NCI-H187 (cell line): Measurements from ENCODE around the gene KLHL29.

Source experiments
- DNase-seq, 2 experiments: peaks; one replicate each; lab custom pipeline; 2025; lab: John Stamatoyannopoulos, UW

KLHL29 gene

DNA sequence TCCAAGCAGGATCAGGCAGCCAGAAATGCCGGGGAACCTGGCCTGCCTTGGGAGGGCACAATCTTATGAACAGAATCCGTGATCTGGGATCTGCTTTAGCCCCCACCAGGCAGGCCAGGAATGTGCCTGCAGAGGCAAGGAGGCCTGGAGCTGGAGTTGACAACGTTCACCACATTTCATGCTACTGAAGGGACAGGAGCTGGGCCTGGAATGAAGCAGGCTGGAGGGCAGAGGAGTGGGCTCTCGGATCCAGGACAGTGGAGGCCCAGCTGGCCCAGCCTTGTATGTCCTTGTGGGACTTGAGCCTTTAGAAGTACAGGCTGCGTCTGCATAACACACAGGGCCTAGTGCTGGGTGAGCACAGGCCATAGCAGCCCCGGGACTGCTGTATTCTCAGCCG lies 91.8 kb downstream of the KLHL29 start:
- DNase-seq = no peak

DNA sequence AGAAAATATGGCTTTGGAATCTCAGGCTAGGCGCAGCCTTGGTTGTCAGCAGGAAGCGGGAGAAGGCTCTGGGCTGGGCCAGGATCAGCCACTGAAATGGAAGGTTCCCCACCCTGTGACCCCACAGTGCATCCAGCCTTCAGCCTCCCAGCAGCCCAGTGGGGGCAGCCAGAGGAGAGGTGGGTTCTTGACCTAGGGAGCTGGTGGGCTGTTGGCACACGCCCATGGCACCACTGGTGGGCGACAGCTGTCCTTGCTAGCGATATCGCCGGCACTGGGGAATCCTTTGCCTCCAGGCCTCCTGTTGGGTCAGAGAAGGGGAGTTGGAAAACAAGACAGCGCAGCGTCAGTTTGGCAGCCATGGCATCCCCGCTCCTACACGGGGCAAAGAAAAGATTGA lies 92.4 kb downstream of the KLHL29 start:
- DNase-seq = no peak

DNA sequence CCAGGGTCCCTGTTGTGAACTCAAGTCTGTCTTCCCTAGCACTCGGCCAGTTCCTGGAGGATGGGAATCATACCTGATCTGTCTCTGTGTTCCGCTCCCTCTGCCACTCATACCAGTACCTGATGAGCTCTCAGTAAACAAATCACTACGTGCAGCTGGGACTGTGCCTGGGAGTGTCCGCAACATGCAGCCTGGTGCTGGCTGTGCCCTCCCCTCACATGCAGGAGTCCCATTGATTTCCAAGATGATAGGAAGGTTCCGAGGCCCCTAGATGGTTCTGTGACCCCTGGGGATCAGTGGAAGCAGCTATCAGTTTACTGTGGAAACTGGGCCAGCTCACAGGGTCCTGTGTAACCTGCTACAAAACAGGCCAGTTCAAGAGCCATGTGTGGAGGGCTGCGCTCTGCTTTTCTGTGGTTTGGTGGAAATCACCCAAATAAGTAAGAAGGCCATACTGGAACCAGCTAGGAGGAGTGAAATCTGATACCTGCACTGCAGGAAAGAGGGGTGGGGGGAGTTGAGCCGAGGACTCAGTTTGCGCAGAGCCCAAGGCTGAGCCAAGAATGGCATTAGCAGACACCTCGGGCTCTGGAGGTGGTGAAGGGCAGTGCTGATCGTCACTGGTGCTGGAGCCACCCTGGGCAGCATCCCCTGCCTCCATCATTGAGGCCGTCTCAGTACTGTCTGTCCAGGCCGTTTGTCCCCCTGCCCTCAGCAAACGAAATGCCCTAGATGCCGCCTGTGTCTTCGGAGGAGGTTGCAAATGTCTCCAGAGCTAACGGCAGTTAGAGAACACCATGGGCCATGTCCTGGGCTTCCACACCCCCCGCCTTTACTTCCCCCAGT lies 93.3 kb downstream of the KLHL29 start:
- DNase-seq = no peak

DNA sequence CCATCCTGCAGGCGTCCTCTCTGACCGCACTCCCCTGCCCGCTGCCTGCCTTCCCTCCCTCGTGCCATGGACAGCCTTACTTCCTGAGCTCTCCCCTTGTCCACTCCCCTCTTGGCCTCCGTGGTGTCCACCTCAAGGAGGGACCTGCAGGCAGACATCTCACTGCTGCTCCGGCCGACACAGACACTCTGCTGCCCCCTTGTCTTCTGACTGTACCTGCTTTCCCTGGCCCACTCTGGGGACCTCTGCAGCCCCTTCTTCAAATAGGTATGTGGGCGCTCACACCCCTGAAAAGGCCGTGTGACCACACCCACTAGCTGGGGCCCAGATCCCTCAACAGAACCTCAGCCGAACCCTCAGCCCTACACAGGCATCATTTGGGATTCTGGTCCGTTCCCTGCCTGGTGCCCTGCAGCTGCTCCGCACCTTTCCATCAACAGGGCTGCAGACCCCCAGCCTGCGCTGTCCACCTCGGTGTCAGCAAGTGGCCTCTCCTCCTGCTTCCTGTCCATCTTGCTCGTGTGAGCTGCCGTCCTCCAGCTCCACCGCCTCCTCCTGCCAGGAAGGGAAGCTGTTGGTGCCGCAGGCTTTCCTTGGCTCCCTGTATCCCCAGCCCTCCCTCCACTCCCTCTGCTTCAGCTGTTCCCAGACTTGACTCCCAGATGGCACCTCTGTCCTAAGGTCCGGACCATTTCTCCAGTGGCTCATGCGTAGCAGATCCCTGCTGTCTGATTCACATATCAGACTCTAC lies 94.1 kb downstream of the KLHL29 start:
- no peak for DNase-seq

DNA sequence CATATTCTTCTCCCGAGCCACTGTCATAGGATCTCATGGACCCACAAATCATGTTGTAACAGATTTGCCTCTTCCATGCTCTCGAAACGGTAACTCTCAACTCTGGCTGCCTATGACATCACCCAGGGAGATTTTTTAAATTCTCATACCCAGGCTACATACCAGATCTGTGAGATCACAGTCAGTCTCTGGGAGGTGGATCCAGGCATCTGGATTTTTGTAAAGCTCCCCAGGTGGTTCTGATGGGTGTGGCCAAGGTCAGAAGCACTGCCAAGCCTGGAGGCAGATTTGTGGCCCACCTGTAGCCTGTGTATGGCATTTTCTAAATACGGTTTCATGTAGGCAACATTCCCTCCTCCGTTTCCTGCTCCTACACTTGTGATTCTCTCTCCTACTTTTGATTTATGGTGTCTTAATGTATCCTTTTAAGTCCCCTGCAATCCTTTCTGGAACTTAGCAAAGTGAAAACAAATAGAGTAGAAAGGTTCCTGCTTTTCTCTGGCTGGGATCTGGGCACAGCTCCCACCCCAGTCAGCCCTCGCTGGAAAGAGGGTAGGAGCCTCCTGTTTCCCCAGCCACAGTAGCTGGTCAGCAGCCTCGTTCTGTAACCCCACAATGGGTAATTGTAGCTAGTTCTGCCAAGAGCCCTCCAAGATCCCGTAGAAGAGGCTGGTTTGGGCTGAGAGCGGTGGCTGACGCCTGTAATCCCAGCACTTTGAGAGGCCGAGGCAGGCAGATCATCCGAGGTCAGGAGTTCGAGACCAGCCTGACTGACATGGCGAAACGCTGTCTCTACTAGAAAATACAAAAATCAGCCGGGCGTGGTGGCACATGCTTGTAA lies 96.2 kb downstream of the KLHL29 start:
- DNase-seq = no peak

DNA sequence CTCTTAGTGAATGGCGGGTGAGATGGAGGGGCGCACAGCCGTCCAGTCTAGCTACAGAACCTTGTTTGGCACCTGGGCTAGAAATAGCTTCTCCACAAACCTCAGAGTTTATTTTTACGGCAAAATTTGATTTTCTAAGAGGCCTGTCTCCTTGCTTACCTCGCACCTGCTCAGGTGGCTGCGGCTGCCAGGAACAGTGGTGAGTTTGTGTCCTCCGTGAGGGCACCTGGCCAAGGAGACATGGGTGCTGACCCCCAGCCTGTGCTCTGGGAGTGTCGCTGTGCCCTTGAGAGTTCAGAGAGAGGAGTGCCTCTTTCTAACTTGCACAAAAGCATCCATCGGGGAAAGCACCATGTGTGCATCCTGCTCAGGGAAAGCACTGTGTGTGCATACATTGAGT lies 97.2 kb downstream of the KLHL29 start:
- DNase-seq = no peak

DNA sequence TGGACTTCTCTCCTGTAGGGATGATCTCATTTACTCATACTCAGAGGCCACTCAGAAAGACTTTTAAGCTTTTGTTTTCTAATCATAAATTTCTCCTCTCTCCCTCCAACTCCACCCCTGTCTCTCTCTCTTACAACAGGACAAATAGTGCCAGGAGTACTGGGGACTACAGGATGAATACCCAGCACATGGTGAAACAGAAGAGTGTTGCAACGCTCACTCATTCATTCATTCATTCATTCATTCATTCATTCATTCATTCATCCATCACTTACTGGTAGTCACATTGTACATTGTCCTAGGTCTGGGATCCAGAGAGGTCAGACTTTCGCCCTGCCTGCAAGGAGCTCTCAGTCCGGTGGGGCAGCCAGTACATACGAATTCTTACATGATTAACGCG lies 97.6 kb downstream of the KLHL29 start:
- no peak for DNase-seq

DNA sequence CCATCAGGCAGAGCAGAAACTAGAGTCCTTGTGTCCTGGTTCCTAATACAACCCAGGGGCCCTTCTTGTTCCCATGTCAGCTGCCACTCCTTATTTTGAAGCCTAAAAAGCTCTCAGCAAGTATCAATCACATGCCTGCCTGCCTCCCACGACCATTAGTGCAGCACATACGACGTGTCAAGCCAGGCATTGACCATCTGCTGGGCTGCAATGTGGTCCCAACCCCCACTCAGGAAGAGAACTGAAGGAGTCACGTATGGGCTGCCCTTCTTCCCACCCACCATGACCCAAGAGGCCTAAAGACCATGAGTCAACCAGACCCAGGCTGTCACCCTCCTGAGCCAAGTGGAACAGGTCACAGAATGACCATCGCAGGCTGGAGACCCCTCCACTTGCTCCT lies 98.8 kb downstream of the KLHL29 start:
- no peak for DNase-seq

DNA sequence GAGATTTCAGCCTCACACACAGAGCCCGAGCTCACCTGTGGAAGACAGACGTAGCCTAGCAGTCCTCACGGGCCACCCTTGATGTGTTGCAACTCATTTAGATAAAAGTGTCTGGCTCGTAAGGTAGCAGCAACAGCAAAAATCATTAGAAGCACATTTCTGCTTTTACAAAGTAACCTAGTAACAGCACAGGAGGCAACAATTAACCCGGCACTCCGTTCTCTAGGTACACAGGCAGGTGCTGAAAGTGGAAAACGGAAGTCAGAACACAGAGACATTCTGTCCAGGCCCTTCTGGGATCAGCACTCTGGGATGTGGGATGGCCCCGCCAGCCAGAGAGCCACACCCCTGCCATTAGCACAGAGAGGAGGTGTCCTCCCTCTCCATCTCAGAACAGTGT lies 99.3 kb downstream of the KLHL29 start:
- no peak for DNase-seq

DNA sequence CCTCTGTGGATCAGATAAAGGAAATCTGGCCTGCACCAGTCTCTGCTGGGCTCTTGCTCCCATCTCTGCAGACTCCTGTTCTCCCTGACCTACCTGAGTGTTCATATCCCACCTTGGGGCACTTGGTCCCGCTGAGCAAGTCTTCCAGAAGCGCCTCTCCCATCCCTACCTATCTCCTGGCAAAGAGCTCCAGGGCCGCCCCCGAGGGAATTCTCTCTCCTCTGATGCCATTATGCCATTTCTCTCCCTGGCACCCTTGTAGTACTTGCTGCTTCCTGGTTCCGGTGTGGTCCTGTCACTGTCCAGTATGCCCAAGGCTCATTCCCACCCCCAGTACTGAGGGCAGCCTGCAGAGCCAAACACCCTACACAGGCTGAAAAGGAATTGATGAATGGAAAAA lies 99.8 kb downstream of the KLHL29 start:
- no peak for DNase-seq

DNA sequence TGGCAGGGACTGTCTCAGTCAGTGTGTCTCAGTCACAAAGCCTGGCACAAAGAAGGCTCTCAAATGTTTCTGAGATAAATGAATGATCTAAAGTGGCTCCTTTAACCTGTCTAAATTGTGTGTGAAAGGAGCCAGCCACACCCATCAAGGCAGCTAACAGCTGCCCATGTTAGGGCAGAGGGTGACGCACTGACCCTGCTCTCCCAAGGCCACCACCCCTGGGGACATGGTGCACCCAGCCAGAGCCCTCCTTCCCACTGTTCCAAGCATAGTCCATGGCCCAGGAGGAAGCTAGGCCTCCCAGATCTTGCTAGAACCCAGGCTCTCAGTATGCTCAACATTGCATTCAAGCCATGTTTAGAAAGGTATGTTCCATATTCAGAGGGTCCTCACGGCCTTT lies 100.3 kb downstream of the KLHL29 start:
- DNase-seq = no peak

DNA sequence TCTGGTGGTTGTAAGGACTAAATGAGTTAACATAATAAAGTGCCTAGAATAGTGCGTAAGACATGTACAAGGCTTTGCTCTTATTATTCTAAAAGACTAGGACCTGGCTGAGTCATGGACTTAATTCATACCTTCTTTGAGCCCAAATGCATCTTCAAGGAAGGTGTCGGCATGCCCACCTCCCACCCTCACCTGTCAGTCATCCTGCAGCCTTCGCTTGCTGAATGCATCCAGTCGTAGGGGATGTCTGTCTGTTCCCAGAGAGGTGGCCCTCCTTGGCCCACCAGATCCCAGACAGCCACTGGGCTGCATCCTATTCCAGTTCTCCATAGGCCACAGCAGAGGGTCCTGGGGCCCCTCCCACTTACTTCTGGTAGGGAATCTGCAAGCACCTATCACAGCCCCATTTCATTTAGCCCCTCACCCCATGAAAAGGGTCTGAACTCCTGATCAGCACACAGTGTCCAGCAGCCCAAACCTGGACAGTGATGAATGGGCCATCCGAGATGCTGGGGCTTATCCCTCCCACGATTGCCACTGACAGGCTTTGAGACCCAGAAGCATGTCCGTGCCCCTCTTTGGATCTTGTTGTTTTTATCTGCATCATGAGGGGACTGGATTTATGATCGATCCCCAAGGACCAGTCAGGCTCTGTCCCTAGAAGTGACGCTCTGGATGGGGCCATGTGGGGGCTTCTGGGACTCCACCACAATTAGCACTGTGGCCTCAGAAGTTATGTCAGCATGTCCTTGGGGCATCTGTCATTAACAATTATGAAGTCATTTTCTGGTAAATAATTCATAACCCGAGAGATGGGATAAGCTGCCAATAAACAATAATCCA lies 101.1 kb downstream of the KLHL29 start:
- no peak for DNase-seq

DNA sequence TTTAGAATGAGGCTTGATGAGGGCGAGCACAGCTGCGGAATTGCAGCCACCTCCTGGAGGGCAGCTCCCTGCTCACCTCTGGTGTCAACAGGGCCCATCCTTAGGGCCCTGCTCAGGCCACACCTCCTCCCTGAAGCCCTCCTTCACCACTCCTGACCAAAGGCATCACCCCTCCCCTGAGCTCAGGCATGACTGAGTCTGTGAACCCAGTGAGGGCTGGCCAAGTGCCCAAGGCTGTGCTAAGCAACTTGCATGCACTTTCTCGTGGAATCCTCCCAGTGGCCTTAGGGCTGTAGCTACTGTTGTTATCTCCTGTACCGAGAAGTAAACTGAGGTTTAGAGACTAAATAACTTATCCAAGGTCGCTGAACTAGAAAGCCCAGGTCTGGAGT lies 101.7 kb downstream of the KLHL29 start:
- DNase-seq = no peak

DNA sequence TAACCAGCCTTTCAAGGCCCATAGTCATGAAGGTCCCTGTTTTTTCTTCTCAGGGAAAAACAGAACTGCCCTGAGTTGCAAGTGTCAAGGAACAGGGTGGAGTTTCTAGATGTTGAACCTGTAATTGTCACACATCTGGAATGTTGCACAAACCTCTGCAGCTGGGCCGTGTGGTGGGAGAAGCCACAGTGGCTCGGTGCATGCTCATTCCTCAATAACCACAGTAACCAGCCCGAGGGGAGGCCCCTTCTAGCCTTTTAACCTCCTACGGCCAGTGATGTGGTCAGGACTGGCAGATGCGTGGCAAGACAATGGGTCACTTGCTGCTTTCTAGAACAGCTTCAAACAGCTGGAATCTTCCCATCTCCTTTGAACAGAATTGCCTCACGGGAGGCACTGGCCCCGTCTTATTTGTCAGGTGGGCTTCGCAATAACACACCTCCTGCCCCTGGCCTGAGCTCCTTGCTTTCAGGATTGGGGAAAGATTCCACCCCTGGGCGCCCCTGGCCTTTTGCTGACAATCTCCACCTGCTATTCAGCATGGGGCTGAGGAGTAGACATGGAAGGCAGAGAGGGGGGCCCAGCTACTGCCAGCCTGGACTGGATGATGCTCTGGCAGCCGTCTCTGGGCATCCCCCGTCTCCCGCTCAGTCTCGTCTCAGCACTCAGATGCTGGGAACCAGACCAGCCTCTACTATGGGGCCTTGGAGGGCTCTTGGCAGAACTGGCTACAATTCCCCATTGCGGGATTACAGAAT lies 102.9 kb downstream of the KLHL29 start:
- no peak for DNase-seq

DNA sequence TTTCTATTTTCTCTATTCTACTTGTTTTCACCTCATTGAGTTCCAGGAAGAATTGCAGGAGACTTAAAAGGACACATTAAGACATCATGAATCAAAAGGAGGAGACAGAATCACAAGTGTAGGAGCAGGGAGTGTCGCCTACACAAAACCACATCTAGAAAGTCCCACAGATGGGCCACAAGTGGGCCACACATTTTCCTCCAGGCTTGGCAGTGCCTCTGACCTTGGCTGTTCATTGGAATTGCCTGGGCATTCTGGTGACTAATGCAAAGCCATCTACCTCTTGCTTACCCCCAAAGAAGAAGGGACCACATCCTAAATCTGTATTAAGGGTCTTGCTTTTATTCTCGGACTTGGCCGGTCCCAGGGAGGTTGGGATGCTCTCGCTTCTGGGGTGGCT lies 103.6 kb downstream of the KLHL29 start:
- DNase-seq = no peak

DNA sequence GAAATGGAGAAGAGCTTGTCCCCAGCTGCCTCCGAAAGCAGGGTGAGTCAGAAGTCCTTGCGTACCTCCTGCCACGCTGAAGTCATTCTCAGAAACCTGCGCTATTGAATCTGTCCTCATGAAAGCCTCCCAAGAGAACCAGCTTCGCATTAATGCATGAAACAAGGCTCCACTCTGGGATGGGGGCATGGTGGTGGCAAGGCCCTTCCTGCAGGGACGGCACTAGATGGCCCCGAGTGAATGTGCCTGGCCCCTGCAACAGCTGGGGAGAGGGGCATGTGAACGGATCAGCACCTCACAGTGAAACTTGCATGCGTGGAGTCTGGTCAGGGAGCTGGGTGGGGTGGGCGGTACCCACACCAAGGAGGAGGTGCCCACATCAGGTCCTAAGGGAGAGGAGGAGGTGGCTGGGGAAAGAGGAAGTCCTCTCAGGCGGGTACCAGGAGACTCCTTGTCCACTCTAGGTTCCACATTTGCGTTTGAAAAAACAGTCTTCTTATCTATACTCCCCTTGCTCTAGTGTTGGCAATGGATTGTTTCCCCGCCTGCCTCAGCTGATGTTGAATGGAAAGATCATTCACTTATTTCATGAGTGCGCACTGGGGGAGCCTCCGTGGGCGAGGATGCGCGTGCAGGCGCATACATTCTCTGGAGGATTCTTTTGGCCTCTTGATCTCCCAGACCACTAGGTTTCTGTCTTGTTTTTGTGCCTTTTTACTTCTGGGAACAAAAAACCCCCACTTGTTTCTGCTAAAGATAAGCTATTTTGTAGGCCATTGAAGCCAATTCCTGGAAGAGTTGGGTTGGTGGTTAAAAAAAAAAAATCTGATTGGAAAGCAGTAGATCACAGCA lies 104.7 kb downstream of the KLHL29 start:
- DNase-seq = no peak

DNA sequence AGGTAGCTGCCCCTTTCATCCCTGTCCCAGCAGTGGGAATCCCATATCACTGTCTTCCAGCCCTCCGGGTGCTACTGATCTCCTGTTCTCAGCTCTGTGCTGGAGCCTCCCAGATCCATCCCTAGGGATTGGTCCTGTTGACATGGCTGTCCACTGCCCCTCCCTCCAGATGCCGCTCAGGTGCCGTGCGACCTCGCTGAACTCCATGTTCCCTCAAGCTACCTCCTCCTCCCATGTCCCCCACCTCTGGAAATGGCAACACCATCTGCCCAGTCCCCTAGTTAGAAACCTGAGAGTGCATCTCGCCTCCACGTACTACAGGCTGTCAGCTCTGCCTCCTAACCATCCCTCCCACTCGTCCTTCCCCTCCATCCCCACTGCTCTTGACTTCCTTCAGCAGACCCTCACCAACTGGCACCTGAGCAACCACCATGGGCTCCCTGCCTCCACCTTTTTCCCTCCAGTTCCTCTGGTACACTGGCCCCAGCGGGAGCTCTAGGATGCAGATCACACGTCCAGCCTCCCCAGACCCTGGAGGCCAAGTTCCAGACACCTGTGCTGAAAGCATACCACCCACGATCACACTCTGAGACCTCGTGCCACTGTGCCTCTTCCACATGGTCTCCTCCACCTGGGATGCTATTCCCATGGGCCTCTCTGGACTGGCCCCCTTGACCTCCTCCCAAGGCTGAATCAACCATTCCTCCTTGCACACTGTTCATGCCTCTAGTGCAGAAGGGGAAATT lies 106.8 kb downstream of the KLHL29 start:
- no peak for DNase-seq

DNA sequence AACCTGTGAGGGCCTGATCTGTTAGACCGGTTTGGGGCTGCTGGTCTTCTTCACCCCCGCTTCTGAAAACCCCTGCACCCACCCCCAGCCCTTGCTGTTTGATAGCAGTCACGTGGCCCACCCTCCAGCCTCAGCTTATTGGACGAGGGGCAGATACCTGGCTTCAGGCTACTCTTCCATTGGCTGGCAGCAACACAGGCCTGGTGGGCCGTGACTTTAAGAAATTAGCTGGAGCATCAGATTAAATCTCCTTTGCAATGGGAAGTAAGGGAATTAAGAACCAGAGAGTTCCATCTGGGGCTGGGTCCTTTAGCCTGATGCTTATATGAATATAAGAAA lies 107.3 kb downstream of the KLHL29 start:
- DNase-seq = no peak

DNA sequence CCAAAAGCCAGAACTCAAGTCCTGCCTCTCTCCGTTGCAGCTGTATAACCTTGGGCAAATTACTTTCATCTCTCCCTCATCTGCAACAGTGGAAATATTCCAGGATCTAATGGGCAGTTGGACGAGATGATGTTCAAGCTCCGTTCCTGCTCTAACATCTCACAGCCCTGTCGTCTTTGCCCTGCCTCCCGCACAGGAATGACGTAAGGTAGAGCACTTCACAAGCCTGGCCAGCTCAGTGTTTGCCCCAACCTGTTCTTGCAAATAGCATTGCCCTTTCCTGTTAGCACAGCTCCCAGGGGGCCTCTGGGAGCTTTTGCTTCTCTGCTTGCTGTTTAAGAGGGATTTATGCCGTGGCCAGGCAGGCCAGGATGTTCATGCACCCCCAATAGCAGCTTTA lies 107.9 kb downstream of the KLHL29 start:
- peak in 1 of 2 experiments; percentile 16 for DNase-seq
